IMR-90 (cell line): ENCODE results near the gene BRINP3. TPM values are rescaled to one million over a fixed set of nuclear protein-coding genes. Genes with fewer than 3 reads are reported as not detected.

Source experiments
- ATAC-seq: fragments of 200-7000 bp; cut with Tn5 transposase; 2 replicates; pipeline ENCODE4 v1.9.1; 2020; ENCODE audit warnings: low read depth, mild to moderate bottlenecking, moderate library complexity
- BruUV-seq: library from RNA; stranded (reverse); fragments of 400-500 nt; replicated peaks from 2 replicates; lab custom pipeline; 2021; lab: Mats Ljungman, UMichigan
- CTCF ChIA-PET: fragments of 300-600 bp; formaldehyde crosslinking; extraction: SDS; loops from one replicate; lab custom pipeline; 2021; ENCODE audit warnings: antibody characterized with exemption; lab: Yijun Ruan, JAX
- POLR2A ChIA-PET: fragments of 300-600 bp; sonication (Branson Sonifier 250); formaldehyde crosslinking; loops from one replicate; lab custom pipeline; 2022; ENCODE audit warnings: antibody characterized with exemption; ENCODE audit not compliant: unreplicated experiment; lab: Charles Lee
- DNase-seq: peaks from one replicate; pipeline ENCODE4 v3.0.0; 2013
- H2AFZ ChIP-seq: replicated peaks from 2 replicates; pipeline ENCODE3; 2013; ENCODE audit warnings: low read length, mild to moderate bottlenecking; ENCODE audit not compliant: poor library complexity
- H2AK5ac ChIP-seq: 2 replicates; pipeline ENCODE4 v1.6.1; 2013; ENCODE audit warnings: low read depth, low read length, inconsistent platforms
- H2AK9ac ChIP-seq: replicated peaks from 2 replicates; pipeline ENCODE3; 2013; ENCODE audit warnings: mild to moderate bottlenecking, low read depth, low read length, moderate library complexity; ENCODE audit not compliant: poor library complexity
- H2BK120ac ChIP-seq: 2 replicates; pipeline ENCODE4 v1.6.1; 2013; ENCODE audit warnings: low read depth, low read length, inconsistent platforms
- H2BK15ac ChIP-seq: 3 replicates; pipeline ENCODE4 v1.6.1; 2013; ENCODE audit warnings: low read depth, low read length, inconsistent platforms
- H2BK20ac ChIP-seq: 2 replicates; pipeline ENCODE4 v1.6.1; 2013; ENCODE audit warnings: low read depth, mild to moderate bottlenecking, inconsistent platforms, low read length, moderate library complexity
- H2BK5ac ChIP-seq: 2 replicates; pipeline ENCODE4 v1.6.1; 2013; ENCODE audit warnings: mild to moderate bottlenecking, low read depth, low read length, inconsistent platforms; ENCODE audit not compliant: poor library complexity, severe bottlenecking
- H3K14ac ChIP-seq: replicated peaks from 2 replicates; pipeline ENCODE4 v1.6.1; 2013; ENCODE audit warnings: low read depth, low read length, inconsistent platforms
- H3K18ac ChIP-seq: 2 replicates; pipeline ENCODE4 v1.6.1; 2013; ENCODE audit warnings: low read depth, low read length, control low read depth
- H3K23ac ChIP-seq: 2 replicates; pipeline ENCODE4 v1.6.1; 2013; ENCODE audit warnings: low read depth, low read length, inconsistent platforms
- H3K27ac ChIP-seq: 2 replicates; pipeline ENCODE4 v1.5.1; 2013; ENCODE audit warnings: mild to moderate bottlenecking, control low read depth, low read length; ENCODE audit not compliant: insufficient read depth
- H3K27me3 ChIP-seq: 2 replicates; pipeline ENCODE4 v1.6.1; 2013; ENCODE audit warnings: low read length; ENCODE audit not compliant: control insufficient read depth, insufficient read depth
- H3K36me3 ChIP-seq: 2 replicates; pipeline ENCODE4 v1.6.1; 2013; ENCODE audit warnings: low read length, mixed read lengths; ENCODE audit not compliant: control insufficient read depth, insufficient read depth
- H3K4ac ChIP-seq: 2 replicates; pipeline ENCODE4 v1.6.1; 2013; ENCODE audit warnings: low read depth, low read length, inconsistent platforms
- H3K4me1 ChIP-seq: 2 replicates; pipeline ENCODE4 v1.6.1; 2013; ENCODE audit warnings: low read length, mixed read lengths; ENCODE audit not compliant: control insufficient read depth, insufficient read depth
- H3K4me2 ChIP-seq: 2 replicates; pipeline ENCODE4 v1.6.1; 2013; ENCODE audit warnings: low read depth, mild to moderate bottlenecking, control low read depth, low read length, moderate library complexity
- H3K4me3 ChIP-seq: 2 replicates; pipeline ENCODE4 v1.5.1; 2013; ENCODE audit warnings: low read depth, mild to moderate bottlenecking, control low read depth, low read length, moderate library complexity; ENCODE audit not compliant: insufficient read depth
- H3K56ac ChIP-seq: 2 replicates; pipeline ENCODE4 v1.6.1; 2013; ENCODE audit warnings: low read length, inconsistent platforms; ENCODE audit not compliant: insufficient read depth; ENCODE audit errors: extremely low read depth
- H3K79me1 ChIP-seq, 2 experiments: 2 replicates each; pipeline ENCODE4 v1.6.1; 2013; ENCODE audit warnings: low read length in 2 of 2, inconsistent platforms in 1 of 2, low read depth in 1 of 2
- H3K9ac ChIP-seq: 2 replicates; pipeline ENCODE4 v1.6.1; 2013; ENCODE audit warnings: low read depth, low read length, control low read depth
- H3K9me1 ChIP-seq: 2 replicates; pipeline ENCODE4 v1.6.1; 2013; ENCODE audit warnings: low read length, inconsistent platforms; ENCODE audit not compliant: insufficient read depth
- H3K9me3 ChIP-seq: 2 replicates; pipeline ENCODE4 v1.6.1; 2013; ENCODE audit warnings: low read length; ENCODE audit not compliant: control insufficient read depth, insufficient read depth
- H4K20me1 ChIP-seq: 2 replicates; pipeline ENCODE4 v1.6.1; 2013; ENCODE audit warnings: low read length, inconsistent platforms; ENCODE audit not compliant: insufficient read depth
- H4K5ac ChIP-seq: 2 replicates; pipeline ENCODE4 v1.6.1; 2013; ENCODE audit warnings: mild to moderate bottlenecking, low read depth, low read length, control low read depth
- H4K8ac ChIP-seq, 2 experiments: 2 replicates each; pipeline ENCODE4 v1.6.1; 2013; ENCODE audit warnings: low read depth in 2 of 2, low read length in 2 of 2, control low read depth in 1 of 2, inconsistent platforms in 1 of 2
- H4K91ac ChIP-seq: 2 replicates; pipeline ENCODE4 v1.6.1; 2013; ENCODE audit warnings: low read depth, low read length, inconsistent platforms; ENCODE audit not compliant: insufficient read depth
- BHLHE40 ChIP-seq: fragments of 150-350 bp; IDR thresholded peaks from 2 replicates; pipeline ENCODE4 v1.6.1; 2016; ENCODE audit warnings: mild to moderate bottlenecking, low read depth, low read length
- MAZ ChIP-seq: IDR thresholded peaks from 2 replicates; pipeline ENCODE4 v1.6.1; 2012; ENCODE audit warnings: low read depth, mild to moderate bottlenecking, low read length, improper control_type of control experiment, moderate library complexity, borderline replicate concordance
- NFE2L2 ChIP-seq: fragments of 150-350 bp; IDR thresholded peaks from 2 replicates; pipeline ENCODE4 v1.6.1; 2016; ENCODE audit warnings: low read depth, mild to moderate bottlenecking, low read length
- POLR2A ChIP-seq: IDR thresholded peaks from 2 replicates; pipeline ENCODE4 v1.6.1; 2012; ENCODE audit warnings: mild to moderate bottlenecking, low read depth, low read length
- WGBS, 2 experiments: methylation state at CpG; one replicate each; pipeline versions ENCODE4 v1.1.5 to v1.1.7; 2013; ENCODE audit warnings: missing lambda C conversion rate in 2 of 2; ENCODE audit not compliant: insufficient read length in 1 of 2; ENCODE audit errors: extremely low coverage in 2 of 2; 5-methylcytosine and 5-hydroxymethylcytosine counted together
- dilution Hi-C: fragments of 300-500 bp; cut with HindIII; formaldehyde crosslinking; loops from one replicate; pipeline ENCODE4 v1.14.3; 2018; ENCODE audit warnings: low sequenced_read_pairs; ENCODE audit not compliant: unreplicated experiment
- in situ Hi-C: fragments of 300-500 bp; cut with MboI; formaldehyde crosslinking; loops from 3 replicates; pipeline ENCODE4 v1.14.3; 2019; ENCODE audit warnings: low sequenced_read_pairs, inconsistent platforms, mixed read lengths
- intact Hi-C: fragments of 100-400 bp; cut with micrococcal nuclease; formaldehyde crosslinking; loops from 2 replicates; pipeline ENCODE4 v1.10.0; 2022
- polyA plus RNA-seq, 3 experiments: library from polyadenylated mRNA; depleted of rRNA; stranded (reverse); fragments of >200 nt; gene quantifications; 2 replicates each; pipeline ENCODE4 v1.2.3, GENCODE V29; 2012; ENCODE audit warnings: low replicate concordance in 1 of 3
- total RNA-seq: library from RNA; depleted of rRNA; stranded (reverse); fragments of >200 nt; gene quantifications from 2 replicates; pipeline ENCODE4 v1.2.3, GENCODE V29; 2012

Gene BRINP3
- total and polyA plus RNA-seq, 2 of the 4 experiments (the other 2 are of a cell fraction) = 0.15 to 0.36 TPM

GRCh38 chr1:190365283-190365682 is 112.4 kb downstream of the BRINP3 start:
- Histone ChIP-seq H3K14ac (no peak overlapping the region), H3K4me1 (no peaks in the 10 kb centered on the region), H3K9me1 (no peaks in the 10 kb centered on the region), H4K5ac (no peak overlapping the region), H3K79me1 (no peaks in the 10 kb centered on the region), H2AFZ (no peak overlapping the region), H4K20me1 (no peaks in the 10 kb centered on the region), H3K27ac (no peak overlapping the region), H2BK20ac (no peak overlapping the region), H3K4ac (no peak overlapping the region), H3K18ac (no peak overlapping the region), H3K23ac (no peak overlapping the region), H3K9ac (no peak overlapping the region), H2BK120ac (no peak overlapping the region), H3K56ac (no peak overlapping the region), H3K36me3 (no peaks in the 10 kb centered on the region), H2AK5ac (no peak overlapping the region), H3K4me3 (no peak overlapping the region), H3K9me3 (no peaks in the 10 kb centered on the region; the same call in 1 of the 2 replicates), H3K27me3 (no peaks in the 10 kb centered on the region), H2AK9ac (no peak overlapping the region), H2BK15ac (no peak overlapping the region), H4K91ac (no peak overlapping the region), H4K8ac (no peak overlapping the region), H2BK5ac (no peak overlapping the region), H3K4me2 (no peak overlapping the region)
- no TSS peak for BruUV-seq
- intact Hi-C loops = no loop called here
- dilution Hi-C loops = no loop called here
- no peak for DNase-seq
- in situ Hi-C loops = no loop called here
- no peak for TF ChIP-seq BHLHE40
- TF ChIP-seq NFE2L2 = no peak
- TF ChIP-seq MAZ = no peak
- TF ChIP-seq POLR2A = no peak
- ChIA-PET CTCF (no interaction called here), POLR2A (no interaction called here)
- no peak for ATAC-seq
- no CpG with 5 or more reads among the region's 1 CpG for WGBS, 2 experiments
